Measurements from ENCODE around the gene CDH23.

- TF ChIP-seq CTCF (IDR thresholded peaks at IDR 0.05) (no peak), POLR2AphosphoS5 (IDR thresholded peaks at IDR 0.05) (no peak), POLR2A (IDR thresholded peaks at IDR 0.05) (no peak)
Measured at GRCh38 chr10:71504570-71504969, 107.8 kb downstream of the CDH23 start.

All from suprapubic skin (tissue), 4 donors.